ENCODE results near the gene SPANXN2.

GRCh38 chrX:143754183-143754582 is 33.6 kb upstream of the SPANXN2 start:
- TF ChIP-seq BCL11A (tag by site-specific recombination; IDR thresholded peaks at IDR 0.05; ENCODE audit: low read depth) (no peak), TCF7L2 (IDR thresholded peaks at IDR 0.05; ENCODE audit: borderline replicate concordance, low read depth, low read length) (no peak), HOXA7 (CRISPR knock-in tag; IDR thresholded peaks at IDR 0.05; ENCODE audit: borderline replicate concordance) (no peak), CTCF (tag by site-specific recombination; IDR thresholded peaks at IDR 0.05) (no peak)

Data from HEK293 (cell line).